Measurements from ENCODE around the gene PHLDB2.

DNA sequence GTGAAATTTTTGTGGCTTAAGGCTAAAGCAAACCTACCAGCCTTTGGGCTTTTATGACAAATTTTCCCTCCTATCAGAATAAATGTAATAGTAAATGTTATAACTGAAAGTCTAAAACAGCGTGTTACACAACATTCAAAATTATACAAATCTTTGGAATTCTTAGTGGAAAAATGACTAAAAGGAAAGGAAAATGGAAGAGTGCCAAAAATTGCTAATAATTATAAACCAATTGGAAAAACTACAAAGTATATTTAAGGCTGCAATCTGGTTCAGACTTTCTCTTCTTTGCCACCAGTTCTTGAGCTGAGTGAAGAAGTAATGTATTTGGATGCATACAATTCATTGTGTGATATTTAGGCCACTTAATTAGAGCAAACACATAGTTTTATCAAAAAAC is 45.6 kb upstream of the PHLDB2 start:
- TF ChIP-seq ZNF274 (IDR thresholded peaks at IDR 0.05; ENCODE audit: low read depth, low read length) (no peak), YY1 (IDR thresholded peaks at IDR 0.05; ENCODE audit: insufficient read depth, insufficient read length) (no peak), SUZ12 (IDR thresholded peaks at IDR 0.05; ENCODE audit: extremely low read depth, insufficient read depth, insufficient read length) (no peak)
